NCI-H2196 treated with DMSO at 0.1 percent for 48 hours (cell line): ENCODE data around the gene SAMD11.
"Not testable (repeated sequence)": the region's sequence is repeated elsewhere in the genome, so short reads cannot be mapped to it uniquely, and the experiment has no call there.

ENCODE experiments used
- DNase-seq: peaks from one replicate; lab custom pipeline; 2025; ENCODE audit not compliant: unreplicated experiment; lab: John Stamatoyannopoulos, UW

The SAMD11 gene

GRCh38 chr1:974687-975328, 51.1 kb downstream of the SAMD11 start:
- DNase-seq, result no peak

GRCh38 chr1:975365-975764, 51.6 kb downstream of the SAMD11 start:
- DNase-seq, result no peak

- peak; percentile 70 for DNase-seq
These were observed 52.4 kb downstream of the SAMD11 start for GRCh38 chr1:975896-976683.

GRCh38 chr1:976791-977190, 53.1 kb downstream of the SAMD11 start:
- not testable (repeated sequence) for DNase-seq

- DNase-seq, result no peak
These were observed 54.5 kb downstream of the SAMD11 start for GRCh38 chr1:978069-978834.

GRCh38 chr1:978835-979743, 55.4 kb downstream of the SAMD11 start:
- DNase-seq, result no peak

- DNase-seq, result no peak
These were observed 56.0 kb downstream of the SAMD11 start for GRCh38 chr1:979744-980072.

GRCh38 chr1:980137-980571, 56.4 kb downstream of the SAMD11 start:
- DNase-seq, result no peak

- no peak for DNase-seq
These were observed 57.1 kb downstream of the SAMD11 start for GRCh38 chr1:980602-981395.

GRCh38 chr1:981491-981954, 57.8 kb downstream of the SAMD11 start:
- DNase-seq, result no peak

GRCh38 chr1:981955-982558, 58.3 kb downstream of the SAMD11 start, which contains the start of gene PERM1:
Gene PERM1, minus strand, starts transcription at chr1:982093. Its CDS starts 1,064 bp downstream, at chr1:981029.
- DNase-seq, result no peak

GRCh38 chr1:982765-983436, 59.2 kb downstream of the SAMD11 start:
- DNase-seq, result no peak

- no peak for DNase-seq
These were observed 60.2 kb downstream of the SAMD11 start for GRCh38 chr1:983798-984475.

GRCh38 chr1:984476-984814, 60.7 kb downstream of the SAMD11 start:
- no peak for DNase-seq

- DNase-seq, result no peak
These were observed 61.4 kb downstream of the SAMD11 start for GRCh38 chr1:985126-985525.

GRCh38 chr1:988061-988460, 64.3 kb downstream of the SAMD11 start:
- not testable (repeated sequence) for DNase-seq

GRCh38 chr1:991275-991674, 67.6 kb downstream of the SAMD11 start:
- not testable (repeated sequence) for DNase-seq

- no peak for DNase-seq
These were observed 68.2 kb downstream of the SAMD11 start for GRCh38 chr1:991895-992294.
